Measurements from ENCODE around the gene NR2F1-AS1.
"Not testable (repeated sequence)": the region's sequence is repeated elsewhere in the genome, so short reads cannot be mapped to it uniquely, and the experiment has no call there.

NR2F1-AS1 gene

GRCh38 chr5:93395971-93396379 lies 185.0 kb downstream of the NR2F1-AS1 start:
- DNase-seq (ENCODE audit: low read depth) = no peak
- no peak for TF ChIP-seq CTCF (IDR thresholded peaks at IDR 0.05; ENCODE audit: insufficient read depth, low read depth, low read length, missing control alignments)
- H3K4me3 ChIP-seq (ENCODE audit: low read length) = no peak overlapping the region

GRCh38 chr5:93395010-93395409 lies 186.0 kb downstream of the NR2F1-AS1 start:
- DNase-seq (ENCODE audit: low read depth) = peak; percentile 8
- TF ChIP-seq CTCF (IDR thresholded peaks at IDR 0.05; ENCODE audit: insufficient read depth, low read depth, low read length, missing control alignments) = no peak
- H3K4me3 ChIP-seq (ENCODE audit: low read length) = no peak overlapping the region

DNA sequence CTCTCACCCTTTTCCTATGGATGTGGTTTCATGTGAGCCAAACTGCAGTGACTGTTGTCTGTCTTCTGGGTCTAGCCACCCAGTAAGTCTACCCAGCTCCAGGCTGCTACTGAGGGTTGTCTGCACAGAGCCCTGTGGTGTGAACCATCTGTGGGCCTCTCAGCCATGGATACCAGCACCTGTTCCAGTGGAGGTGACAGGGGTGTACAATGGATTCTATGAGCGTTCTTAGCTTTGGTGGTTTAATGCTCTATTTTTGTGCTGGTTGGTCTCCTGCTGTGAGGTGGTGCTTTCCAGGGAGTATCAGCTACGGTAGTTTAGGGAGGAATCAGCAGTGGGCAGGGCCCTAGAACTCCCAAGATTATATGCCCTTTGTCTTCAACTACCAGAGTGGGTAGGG lies 186.7 kb downstream of the NR2F1-AS1 start:
- TF ChIP-seq CTCF (IDR thresholded peaks at IDR 0.05; ENCODE audit: insufficient read depth, low read depth, low read length, missing control alignments) = no peak
- no peak overlapping the region for H3K4me3 ChIP-seq (ENCODE audit: low read length)
- no peak for DNase-seq (ENCODE audit: low read depth)

DNA sequence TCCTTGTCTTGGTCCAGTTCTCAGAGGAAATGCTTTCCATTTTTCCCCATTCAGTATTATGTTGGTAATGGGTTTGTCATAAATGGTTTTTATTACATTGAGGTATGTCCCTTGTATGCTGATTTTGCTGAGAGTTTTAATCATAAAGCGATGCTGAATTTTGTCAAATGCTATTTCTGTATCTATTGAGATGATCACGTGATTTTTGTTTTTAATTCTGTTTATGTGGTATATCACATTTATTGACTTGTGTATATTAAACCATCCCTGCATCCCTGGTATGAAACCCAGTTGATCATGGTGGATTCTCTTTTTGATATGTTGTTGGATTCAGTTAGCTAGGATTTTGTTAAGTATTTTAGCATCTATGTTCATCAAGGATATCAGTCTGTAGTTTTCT lies 189.8 kb downstream of the NR2F1-AS1 start:
- DNase-seq (ENCODE audit: low read depth); H3K4me3 ChIP-seq (ENCODE audit: low read length): not testable (repeated sequence)

- no peak overlapping the region for H3K4me3 ChIP-seq (ENCODE audit: low read length)
- TF ChIP-seq CTCF (IDR thresholded peaks at IDR 0.05; ENCODE audit: insufficient read depth, low read depth, low read length, missing control alignments) = no peak
- peak; percentile 27 for DNase-seq (ENCODE audit: low read depth)
These were observed 195.4 kb downstream of the NR2F1-AS1 start for GRCh38 chr5:93385655-93386054.

- no peak for DNase-seq (ENCODE audit: low read depth)
- no peak overlapping the region for H3K4me3 ChIP-seq (ENCODE audit: low read length)
- no peak for TF ChIP-seq CTCF (IDR thresholded peaks at IDR 0.05; ENCODE audit: insufficient read depth, low read depth, low read length, missing control alignments)
These were observed 196.0 kb downstream of the NR2F1-AS1 start for GRCh38 chr5:93384995-93385394.

- TF ChIP-seq CTCF (IDR thresholded peaks at IDR 0.05; ENCODE audit: insufficient read depth, low read depth, low read length, missing control alignments) = no peak
- no peak for DNase-seq (ENCODE audit: low read depth)
These were observed 197.0 kb downstream of the NR2F1-AS1 start for GRCh38 chr5:93384026-93384425.

More at GRCh38 chr5:93384026-93384425, 197.0 kb downstream of the NR2F1-AS1 start:
- no peak overlapping the region for H3K4me3 ChIP-seq (ENCODE audit: low read length)
